ENCODE results near the gene VAMP2.

Gene VAMP2

GRCh38 chr17:8117367-8117979 is 45.3 kb downstream of the VAMP2 start:
- Mint-ChIP-seq H3K27me3 (ENCODE audit: low read depth) (peaks cover 91% of the 10 kb centered on the region), H3K4me1 (peaks cover 29% of the 10 kb centered on the region), H3K9me3 (no peaks in the 10 kb centered on the region), H3K27ac (no peak overlapping the region), H3K4me3 (peak overlapping the region; percentile 93 to 98 (median 97)), H3K36me3 (ENCODE audit: low read depth) (no peaks in the 10 kb centered on the region)
- no peak for TF ChIP-seq CTCF (IDR thresholded peaks at IDR 0.05; ENCODE audit: unreplicated experiment in 3 of 3)

DNA sequence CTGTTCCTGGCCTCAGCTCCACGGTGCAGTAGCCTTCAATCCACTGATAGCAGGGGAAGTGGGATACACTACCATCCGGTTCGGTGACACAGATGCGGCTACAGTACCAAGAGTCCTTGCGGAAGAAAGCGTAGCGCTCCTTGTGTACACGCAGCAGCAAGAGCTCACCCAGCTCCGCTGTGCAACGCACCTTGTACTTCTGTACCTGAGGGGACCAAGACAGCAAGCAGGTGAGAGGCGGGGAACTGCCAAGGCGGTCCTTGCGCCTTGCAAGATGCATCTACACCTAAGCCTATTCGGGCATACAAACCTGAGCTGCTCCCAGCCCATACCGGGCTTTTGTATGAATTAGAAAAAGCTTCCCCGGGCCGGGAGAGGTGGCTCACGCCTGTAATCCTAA is 46.0 kb downstream of the VAMP2 start:
- Mint-ChIP-seq H3K9me3 (no peaks in the 10 kb centered on the region), H3K27me3 (ENCODE audit: low read depth) (peaks cover 91% of the 10 kb centered on the region), H3K4me3 (peak overlapping the region; percentile 29 to 71 (median 58)), H3K4me1 (peaks cover 29% of the 10 kb centered on the region), H3K27ac (no peak overlapping the region), H3K36me3 (ENCODE audit: low read depth) (no peaks in the 10 kb centered on the region)
- TF ChIP-seq CTCF (IDR thresholded peaks at IDR 0.05; ENCODE audit: unreplicated experiment in 3 of 3), result no peak

- H3K27ac Mint-ChIP-seq, result no peak overlapping the region
- H3K27me3 Mint-ChIP-seq (ENCODE audit: low read depth), result peaks cover 89% of the 10 kb centered on the region
- H3K9me3 Mint-ChIP-seq, result no peaks in the 10 kb centered on the region
- H3K4me3 Mint-ChIP-seq, result peak overlapping the region; percentile 47 to 56 (median 52)
- peaks cover 18% of the 10 kb centered on the region for H3K4me1 Mint-ChIP-seq
- no peaks in the 10 kb centered on the region for H3K36me3 Mint-ChIP-seq (ENCODE audit: low read depth)
- TF ChIP-seq CTCF (IDR thresholded peaks at IDR 0.05; ENCODE audit: unreplicated experiment in 3 of 3), result no peak
Measured at GRCh38 chr17:8110907-8111306, 51.8 kb downstream of the VAMP2 start.

DNA sequence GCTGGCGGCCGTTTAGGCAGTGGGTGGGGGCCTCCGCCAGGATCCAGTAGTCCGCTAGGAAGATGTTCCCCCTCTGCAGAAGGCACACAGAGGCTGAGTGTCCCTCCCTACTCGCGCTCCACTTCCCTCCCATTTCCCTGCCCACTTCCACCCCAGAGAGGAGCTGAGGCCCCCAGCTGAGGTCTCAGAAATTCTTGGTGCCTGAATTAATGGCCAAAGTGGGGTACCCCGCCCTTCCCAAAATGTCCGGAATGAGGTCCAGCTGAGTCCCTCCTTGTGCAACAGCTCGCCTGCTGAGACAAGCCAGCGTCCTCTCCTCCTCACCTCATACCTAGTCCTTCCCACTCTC is 52.3 kb downstream of the VAMP2 start:
- peak overlapping the region; percentile 47 to 56 (median 52) for H3K4me3 Mint-ChIP-seq
- H3K27ac Mint-ChIP-seq, result no peak overlapping the region
- no peaks in the 10 kb centered on the region for H3K36me3 Mint-ChIP-seq (ENCODE audit: low read depth)
- peak in 1 of 3 experiments; percentile 14 for TF ChIP-seq CTCF (IDR thresholded peaks at IDR 0.05; ENCODE audit: unreplicated experiment in 3 of 3)
- H3K27me3 Mint-ChIP-seq (ENCODE audit: low read depth), result peaks cover 85% of the 10 kb centered on the region
- H3K9me3 Mint-ChIP-seq, result no peaks in the 10 kb centered on the region
- H3K4me1 Mint-ChIP-seq, result peaks cover 18% of the 10 kb centered on the region

DNA sequence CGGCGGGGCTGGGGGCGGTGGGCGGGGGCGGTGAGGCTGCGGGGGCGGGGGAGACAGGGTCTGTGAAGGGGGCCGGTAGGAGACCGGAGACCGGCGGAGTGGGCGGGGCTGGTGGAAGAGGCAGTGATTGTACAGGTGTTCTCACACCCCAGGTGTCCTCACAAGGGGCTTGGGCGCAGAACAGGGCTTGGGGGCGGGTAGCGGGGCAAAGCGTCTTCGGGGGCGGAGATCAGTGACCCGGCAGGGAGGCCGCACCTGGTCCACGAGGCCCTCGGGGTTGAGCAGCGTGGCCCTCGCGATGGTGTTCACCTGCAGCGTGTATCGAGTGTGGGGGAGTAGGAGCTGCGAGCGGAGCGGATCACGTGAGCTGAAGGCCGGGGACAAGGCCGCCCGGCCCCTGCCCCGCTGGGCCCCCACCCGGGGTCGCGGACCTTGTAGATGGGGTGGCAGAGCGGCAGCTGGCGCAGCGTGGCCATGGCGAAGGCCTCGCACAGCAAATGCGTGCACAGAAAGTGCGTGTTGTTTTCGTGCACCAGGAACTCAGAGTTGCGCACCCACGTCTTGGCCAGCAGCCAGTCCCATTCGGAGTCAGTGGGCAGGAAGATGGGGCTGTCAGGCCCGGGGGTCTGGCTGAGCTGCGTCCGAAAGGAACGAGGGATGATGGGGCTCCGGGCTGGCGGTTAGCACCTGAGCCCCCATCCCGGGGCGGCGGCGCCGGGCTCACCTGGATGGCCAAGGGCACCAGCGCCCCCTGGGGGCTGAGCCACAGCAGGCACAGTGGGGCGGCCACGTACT is 52.9 kb downstream of the VAMP2 start:
- H3K27ac Mint-ChIP-seq, result no peak overlapping the region
- peak; percentile 75 to 90 (median 79) for TF ChIP-seq CTCF (IDR thresholded peaks at IDR 0.05; ENCODE audit: unreplicated experiment in 3 of 3)
- peak overlapping the region in 1 of 3 experiments; percentile 33 for H3K4me3 Mint-ChIP-seq
- peaks cover 18% of the 10 kb centered on the region for H3K4me1 Mint-ChIP-seq
- H3K27me3 Mint-ChIP-seq (ENCODE audit: low read depth), result peaks cover 85% of the 10 kb centered on the region
- no peaks in the 10 kb centered on the region for H3K9me3 Mint-ChIP-seq
- H3K36me3 Mint-ChIP-seq (ENCODE audit: low read depth), result no peaks in the 10 kb centered on the region
